ENCODE measurements around the gene MICALL1.
"Not testable (repeated sequence)": the region's sequence is repeated elsewhere in the genome, so short reads cannot be mapped to it uniquely, and the experiment has no call there.

The MICALL1 gene

DNA sequence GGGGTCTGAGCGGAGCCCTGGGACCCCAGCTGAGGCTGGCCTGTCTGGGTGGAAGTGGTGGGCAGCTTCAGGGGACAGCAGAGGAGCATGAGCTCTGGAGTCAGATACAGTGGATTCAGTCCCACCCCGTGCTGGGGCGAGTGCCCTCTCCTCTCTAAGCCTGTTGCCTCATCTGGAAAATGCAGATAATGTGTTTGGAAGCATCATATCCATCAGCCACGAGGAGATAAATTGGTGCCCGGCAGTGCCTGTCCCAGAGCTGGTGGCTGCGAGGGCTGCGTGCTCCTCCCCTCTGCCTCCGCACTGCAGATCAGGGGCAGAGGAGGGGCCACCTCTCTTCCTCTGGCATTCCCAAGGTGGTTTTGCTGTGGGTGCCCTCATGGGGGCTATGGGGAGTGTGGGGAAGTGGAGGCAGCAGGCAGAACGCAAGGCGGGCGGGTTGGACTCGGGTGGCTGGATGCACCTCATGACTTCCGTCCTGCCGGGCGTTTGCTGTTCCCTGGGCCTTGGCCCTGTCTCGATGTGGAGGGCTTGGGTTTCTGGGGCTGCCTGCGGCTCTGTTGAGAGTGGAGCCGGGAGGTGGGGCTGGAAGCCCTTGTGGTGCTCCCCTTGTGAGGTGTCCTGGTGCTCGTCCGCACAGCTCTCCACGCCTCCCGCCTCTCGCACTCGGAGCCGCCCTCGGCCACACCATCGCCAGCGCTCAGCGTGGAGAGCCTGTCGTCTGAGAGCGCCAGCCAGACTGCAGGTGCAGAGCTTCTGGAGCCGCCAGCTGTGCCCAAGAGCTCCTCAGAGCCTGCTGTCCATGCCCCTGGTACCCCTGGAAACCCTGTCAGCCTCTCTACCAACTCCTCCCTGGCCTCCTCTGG is 20.9 kb downstream of the MICALL1 start:
- DNase-seq (ENCODE audit: low read depth in 3 of 3, low spot score in 1 of 3): no peak

DNA sequence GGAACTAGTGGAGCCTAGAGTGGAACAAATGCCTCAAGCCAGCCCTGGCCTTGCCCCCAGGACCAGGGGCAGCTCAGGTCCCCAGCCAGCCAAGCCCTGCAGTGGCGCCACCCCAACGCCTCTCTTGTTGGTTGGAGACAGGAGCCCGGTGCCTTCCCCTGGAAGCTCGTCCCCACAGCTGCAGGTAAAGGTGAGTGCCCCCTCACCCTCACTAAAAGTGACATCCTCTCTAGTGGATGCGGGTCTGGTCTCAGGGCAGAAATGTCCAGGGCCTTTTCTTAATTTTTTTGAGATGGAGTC is 21.5 kb downstream of the MICALL1 start:
- DNase-seq (ENCODE audit: low read depth in 3 of 3, low spot score in 1 of 3): no peak

DNA sequence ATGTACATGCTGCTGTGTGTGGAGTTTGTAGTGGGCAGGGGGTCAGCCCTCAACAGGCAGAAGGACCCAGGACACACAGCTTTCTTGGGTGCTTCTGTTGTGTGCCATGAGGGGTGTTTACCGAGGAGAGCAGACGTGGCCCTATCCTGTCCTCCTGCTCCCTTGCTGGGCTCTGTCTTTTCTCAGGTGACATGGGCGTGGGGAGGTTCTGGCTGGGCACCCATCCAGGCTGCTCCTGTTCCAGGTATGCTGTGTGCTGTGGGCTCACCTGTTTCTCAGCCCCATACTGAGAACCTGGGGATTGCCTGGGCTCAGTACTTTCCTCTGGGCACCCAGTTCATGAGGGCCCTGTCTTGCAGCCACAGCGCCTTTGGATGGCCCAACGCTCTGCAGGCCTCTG is 23.3 kb downstream of the MICALL1 start:
- DNase-seq (ENCODE audit: low read depth in 3 of 3, low spot score in 1 of 3): no peak

DNA sequence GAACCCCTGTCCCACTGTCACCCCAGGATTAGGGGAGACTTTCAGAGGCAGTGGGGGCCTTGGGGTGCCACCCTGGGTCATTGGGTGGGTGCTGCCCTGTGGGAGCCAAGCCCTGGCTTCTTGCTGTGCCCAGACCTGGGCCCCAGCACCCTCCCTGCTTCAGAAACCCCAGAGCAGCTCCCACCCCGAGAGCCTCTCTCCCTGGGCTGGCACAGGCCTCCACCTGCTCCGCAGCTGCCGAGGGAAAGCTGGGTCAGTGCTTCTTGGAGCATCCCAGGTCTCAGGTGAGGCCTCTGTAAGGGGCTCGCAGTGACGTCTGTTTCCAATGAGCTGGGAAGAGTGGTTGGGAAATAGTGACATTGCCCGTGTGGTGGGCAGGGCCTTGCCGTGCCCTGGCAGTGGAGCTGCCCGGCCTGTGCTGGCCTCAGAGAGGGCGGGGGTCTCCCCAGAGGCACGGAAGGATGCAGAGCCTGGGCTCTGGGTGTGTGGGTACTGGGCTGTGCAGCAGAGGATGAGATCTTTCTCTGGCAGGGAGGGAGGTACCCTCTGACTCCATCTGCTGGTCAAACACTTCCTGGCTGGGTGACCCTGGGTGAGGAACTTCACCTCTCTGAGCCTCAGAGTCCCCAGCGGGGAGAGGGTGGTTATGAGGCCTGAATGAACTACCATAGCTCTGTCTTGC is 24.3 kb downstream of the MICALL1 start:
- DNase-seq (ENCODE audit: low read depth in 3 of 3, low spot score in 1 of 3): no peak

DNA sequence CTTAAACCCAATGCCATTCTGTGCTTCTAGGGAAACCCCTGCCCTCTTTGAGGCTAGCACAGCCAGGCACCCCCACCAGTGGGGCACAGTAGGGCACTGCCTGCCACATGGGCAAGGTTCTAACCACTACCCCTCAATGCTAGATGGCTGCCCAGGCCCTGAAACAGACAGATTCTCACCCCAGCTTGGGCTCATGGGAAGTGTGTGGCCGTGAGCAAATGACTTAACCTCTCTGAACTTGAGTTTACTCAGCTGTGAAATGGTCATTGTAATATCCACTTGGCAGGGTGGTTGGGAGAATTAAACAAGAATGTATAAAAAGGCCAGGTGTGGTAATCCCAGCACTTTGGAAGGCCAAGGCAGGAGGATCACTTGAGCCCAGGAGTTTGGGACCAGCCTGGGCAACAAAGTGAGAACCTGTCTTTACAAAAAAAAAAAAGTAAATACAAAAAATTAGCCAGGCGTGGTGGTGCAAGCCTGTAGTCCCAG is 24.9 kb downstream of the MICALL1 start:
- DNase-seq (ENCODE audit: low read depth in 3 of 3, low spot score in 1 of 3): no peak

DNA sequence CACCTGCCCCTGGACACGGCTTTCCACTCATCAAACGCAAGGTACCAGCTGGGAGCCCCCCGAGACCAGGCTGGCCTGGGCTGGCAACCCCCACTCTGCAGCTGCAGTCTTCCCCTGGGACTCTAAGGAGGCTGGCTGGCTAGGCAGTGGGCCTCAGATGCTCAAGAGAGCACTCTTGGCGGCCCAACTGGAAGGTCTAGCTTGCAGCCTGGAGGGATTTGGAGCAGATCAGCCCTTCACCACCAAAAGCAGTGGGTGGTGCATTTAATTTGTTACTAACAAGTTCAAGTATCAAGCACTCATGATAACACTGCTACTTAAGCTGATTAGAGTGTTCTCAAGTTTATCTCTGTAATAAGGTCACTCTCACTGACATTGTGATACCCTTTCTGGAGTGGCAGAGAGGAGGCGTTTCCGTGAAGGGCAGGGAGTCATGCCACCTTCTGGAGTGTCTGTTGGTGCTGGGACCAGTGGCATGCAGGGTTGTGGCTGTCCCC is 25.8 kb downstream of the MICALL1 start:
- no peak for DNase-seq (ENCODE audit: low read depth in 3 of 3, low spot score in 1 of 3)

DNA sequence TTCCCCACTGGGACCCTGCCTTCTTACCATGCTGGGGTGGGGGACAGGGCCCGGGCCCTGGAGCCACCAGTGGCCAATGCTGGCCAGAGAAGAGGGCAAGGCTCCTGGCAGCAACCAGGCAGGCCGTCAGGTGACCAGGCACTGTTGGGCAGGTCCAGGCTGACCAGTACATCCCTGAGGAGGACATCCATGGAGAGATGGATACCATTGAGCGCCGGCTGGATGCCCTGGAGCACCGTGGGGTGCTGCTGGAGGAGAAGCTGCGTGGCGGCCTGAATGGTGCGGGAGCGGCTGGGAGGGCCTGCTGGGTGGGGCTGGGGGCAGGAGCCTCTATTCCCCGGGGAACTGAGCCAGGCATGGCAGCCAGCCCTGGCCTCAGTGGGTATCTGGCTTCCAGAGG is 26.3 kb downstream of the MICALL1 start:
- no peak for DNase-seq (ENCODE audit: low read depth in 3 of 3, low spot score in 1 of 3)

DNA sequence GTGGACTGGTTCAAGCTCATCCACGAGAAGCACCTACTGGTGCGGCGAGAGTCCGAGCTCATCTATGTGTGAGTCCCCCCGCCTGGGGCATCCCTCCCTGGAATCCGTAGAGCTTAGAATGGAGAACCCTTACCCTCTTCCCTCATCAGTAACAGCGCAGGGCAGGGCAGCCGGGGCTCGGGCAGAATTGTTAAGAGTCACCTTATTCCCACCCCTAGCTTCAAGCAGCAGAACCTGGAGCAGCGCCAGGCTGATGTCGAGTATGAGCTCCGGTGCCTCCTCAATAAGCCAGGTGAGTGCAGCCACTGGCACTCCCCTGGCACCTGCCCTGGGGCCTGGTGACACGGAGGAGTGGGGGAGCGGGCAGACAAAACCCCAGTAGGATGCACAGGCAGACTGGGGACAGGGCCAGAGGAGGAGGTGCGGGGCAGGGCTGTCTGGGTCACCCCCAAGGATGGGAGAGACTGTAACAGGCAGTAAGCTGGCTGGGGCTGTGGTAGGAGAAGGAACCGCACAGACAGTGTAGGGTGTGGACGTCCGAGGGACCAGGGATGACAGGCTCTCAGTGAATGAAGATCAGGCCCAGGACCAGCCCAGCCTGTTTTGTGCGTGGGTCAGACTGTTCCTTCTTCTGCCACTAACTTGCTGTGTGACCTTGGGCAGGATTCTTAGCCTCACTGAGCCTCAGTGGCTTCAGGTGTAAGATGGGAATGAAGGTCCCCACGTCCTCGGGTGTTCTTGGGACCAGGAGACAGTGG is 26.9 kb downstream of the MICALL1 start:
- no peak for DNase-seq (ENCODE audit: low read depth in 3 of 3, low spot score in 1 of 3)

DNA sequence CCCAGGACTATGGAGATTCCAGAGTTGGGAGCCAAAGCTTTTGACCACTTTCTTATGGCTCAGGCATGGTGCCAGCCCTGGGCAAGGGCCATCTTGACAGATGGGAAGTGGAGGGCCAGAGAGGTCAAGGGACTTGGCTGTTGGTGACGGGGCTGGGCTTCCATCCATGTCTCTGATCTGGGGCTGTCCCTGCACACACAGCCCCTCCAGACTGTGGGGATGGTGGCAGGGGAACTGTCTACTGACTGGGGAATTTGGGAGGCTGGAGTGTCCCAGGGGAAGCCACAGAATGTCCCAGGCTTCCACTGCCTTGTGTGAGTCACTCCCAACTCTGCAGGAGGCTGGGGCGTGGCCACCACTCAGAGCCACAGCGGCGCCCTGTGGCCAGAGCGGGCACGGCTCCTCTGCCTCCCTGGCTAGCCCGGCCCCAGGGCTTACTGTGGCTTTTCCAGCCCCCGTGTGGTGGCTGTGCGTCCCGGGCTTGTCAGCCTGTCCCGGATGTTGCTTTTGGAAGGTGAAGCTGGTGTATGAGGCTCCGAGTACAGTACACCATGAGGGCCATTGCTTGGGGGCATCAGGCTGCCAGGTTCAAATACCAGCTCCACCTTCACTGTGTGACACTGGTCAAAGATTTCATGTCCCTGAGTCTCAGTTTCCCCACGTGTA is 27.7 kb downstream of the MICALL1 start:
- peak; percentile 55 to 72 (median 58) for DNase-seq (ENCODE audit: low read depth in 3 of 3, low spot score in 1 of 3)

DNA sequence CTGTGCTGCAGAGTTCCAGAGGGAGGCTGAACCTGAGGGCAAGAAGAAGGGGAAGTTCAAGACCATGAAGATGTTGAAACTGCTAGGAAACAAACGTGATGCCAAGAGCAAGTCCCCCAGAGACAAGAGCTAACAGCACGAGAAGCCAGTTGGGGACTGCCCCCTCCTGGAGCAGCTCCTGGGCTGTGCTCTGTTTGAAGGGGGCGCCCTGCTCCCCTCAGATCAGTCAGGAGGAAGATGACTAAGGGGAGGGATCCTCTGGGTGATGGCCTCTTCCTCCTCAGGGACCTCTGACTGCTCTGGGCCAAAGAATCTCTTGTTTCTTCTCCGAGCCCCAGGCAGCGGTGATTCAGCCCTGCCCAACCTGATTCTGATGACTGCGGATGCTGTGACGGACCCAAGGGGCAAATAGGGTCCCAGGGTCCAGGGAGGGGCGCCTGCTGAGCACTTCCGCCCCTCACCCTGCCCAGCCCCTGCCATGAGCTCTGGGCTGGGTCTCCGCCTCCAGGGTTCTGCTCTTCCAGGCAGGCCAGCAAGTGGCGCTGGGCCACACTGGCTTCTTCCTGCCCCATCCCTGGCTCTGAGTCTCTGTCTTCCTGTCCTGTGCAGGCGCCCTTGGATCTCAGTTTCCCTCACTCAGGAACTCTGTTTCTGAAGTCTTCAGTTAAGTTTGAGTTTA is 34.7 kb downstream of the MICALL1 start:
- DNase-seq (ENCODE audit: low read depth in 3 of 3, low spot score in 1 of 3): no peak

DNA sequence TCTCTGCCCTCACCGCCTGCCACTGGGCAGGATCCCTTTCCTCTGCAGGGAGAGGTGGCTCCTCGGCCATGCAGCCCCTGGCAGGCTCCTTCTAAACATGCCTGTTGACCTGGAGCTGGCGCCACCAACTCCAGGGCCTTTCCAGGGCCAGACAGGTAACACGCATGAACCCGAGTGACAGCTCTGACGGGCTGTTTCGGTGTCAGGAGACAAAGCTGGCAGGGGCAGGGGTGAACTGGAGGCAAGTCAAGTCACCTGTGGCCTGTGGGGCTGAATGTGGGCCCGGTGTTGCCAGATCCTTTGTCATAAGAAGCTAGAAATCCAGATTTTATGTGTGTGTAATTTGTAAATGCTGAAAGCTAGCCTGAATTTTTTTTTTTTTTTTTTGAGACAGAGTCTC is 36.0 kb downstream of the MICALL1 start:
- DNase-seq (ENCODE audit: low read depth in 3 of 3, low spot score in 1 of 3): no peak

DNA sequence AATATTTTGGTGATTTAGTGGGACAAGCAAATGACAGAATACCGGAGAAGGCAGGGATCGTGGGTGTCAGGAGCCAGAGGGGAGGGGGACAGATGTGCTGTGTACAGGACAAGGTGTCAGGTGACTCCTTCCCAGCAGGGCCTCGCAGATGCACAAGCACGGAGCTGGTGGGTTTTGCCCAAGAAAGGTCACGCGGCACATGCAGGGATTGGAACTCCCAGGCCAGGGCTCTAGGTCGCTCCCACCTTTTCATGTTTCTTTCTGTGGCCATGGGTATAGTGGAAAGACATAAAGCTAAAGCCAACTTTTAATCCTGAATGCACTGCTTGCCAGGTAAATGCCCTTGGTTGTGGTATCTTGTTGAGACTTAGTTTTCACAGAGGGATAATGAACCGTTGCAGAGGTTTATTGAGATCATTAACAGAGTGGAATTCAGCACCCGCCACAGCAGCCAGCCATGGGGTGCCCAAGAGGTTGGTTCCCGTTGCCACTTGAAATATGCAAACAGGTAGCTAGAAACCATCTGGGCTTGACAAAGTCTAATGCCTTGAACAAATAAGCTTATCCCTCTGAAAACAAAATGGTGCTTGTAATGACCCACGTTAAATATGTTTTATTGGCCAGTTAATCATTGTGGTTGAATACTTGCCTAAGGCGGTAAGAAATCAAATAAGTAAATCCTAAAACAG is 37.2 kb downstream of the MICALL1 start:
- DNase-seq (ENCODE audit: low read depth in 3 of 3, low spot score in 1 of 3): no peak

DNA sequence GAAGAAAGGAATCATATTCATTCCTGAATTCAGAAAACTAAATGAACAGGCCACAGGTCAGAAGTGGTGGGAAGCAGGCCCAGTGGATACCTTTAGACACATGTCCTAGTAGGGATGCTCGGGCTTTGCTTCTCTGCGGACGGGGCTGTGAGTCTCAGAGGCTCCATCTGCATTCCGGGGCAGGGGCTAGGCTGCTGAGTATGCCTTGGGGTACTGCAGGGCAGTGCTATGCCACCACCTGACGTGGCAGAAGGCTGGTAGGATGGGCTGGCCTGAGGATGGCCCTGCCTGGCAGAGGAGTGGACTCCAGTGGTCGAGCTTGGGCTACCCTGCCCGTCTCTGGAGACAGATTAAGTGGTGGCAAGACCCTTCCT is 37.7 kb downstream of the MICALL1 start:
- no peak for DNase-seq (ENCODE audit: low read depth in 3 of 3, low spot score in 1 of 3)

DNA sequence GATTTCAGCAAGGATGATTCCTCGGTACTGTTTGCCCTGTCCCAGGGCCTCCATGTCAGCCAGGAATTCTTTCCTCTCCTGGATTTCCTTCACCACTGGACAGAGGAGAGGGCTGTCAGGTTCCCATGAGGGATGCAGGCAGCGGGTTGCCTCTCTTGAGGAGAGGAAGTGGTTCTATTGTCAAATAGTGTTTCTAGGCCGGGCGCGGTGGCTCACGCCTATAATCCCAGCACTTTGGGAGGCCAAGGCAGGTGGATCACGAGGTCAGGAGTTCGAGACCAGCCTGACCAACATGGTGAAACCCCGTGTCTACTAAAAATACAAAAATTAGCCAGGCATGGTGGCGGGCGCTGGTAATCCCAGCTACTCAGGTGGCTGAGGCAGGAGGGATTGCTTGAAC is 38.3 kb downstream of the MICALL1 start:
- DNase-seq (ENCODE audit: low read depth in 3 of 3, low spot score in 1 of 3): not testable (repeated sequence)

DNA sequence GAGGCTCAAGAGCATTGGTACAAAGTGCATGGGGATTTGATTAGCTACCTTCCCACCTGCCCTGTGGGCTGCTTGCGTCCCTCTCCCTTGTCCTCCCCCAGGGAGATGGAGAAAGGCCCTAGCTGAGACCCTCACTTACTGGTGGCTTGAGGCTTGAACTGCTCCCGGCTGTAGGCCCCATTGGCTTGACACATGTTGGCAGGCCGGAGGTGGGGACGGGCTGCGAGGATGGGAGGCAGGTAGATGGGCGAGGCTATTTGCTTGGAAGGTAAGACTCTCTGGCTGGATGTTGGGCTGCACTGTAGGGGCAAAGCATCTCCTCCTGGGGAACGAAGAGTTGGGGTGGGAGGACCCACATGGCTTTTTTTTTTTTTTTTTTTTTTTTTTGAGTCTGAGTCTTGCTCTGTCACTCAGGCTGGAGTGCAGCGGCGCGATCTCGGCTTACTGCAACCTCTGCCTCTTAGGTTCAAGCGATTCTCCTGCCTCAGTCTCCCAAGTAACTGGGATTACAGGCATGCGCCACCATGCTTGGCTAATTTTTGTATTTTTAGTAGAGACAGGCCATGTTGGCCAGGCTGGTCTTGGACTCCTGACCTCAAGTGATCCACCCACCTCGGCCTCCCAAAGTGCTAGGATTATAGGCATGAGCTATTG is 41.2 kb downstream of the MICALL1 start:
- not testable (repeated sequence) for DNase-seq (ENCODE audit: low read depth in 3 of 3, low spot score in 1 of 3)

DNA sequence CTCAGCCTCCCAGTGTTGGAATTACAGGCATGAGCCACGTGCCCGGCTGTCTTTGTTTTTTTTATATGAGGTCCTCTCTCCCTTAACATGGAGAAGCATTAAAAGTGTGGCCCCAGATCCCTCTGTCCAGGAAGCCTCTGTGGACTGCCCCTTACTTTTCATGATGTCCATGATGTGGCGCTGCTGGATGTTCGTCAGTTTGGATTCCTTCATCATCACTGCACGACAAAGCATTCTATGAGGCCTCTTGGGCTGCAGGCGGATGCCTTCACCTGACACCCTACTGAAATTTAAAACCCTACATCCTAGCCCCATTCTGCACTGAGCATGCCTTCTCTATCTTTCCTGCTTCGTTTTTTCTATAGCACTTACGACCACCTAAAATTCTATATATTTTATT is 45.2 kb downstream of the MICALL1 start:
- no peak for DNase-seq (ENCODE audit: low read depth in 3 of 3, low spot score in 1 of 3)

DNA sequence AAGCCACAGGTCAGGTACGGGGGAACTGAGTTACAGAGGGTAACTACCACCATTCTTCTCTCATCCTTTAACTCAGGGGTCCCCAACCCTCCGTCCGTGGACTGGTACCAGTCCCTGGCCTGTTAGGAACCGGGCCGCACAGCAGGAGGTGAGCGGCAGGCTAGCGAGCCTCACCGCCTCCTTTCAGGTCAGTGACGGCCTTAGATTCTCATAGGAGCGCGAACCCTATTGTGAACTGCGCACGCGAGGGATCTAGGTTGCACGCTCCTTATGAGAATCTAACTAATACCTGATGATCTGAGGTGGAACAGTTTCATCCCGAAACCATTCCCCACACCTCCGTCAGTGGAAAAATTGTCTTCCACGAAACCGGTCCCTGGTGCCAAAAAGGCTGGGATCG is 46.5 kb downstream of the MICALL1 start:
- DNase-seq (ENCODE audit: low read depth in 3 of 3, low spot score in 1 of 3): not testable (repeated sequence)

DNA sequence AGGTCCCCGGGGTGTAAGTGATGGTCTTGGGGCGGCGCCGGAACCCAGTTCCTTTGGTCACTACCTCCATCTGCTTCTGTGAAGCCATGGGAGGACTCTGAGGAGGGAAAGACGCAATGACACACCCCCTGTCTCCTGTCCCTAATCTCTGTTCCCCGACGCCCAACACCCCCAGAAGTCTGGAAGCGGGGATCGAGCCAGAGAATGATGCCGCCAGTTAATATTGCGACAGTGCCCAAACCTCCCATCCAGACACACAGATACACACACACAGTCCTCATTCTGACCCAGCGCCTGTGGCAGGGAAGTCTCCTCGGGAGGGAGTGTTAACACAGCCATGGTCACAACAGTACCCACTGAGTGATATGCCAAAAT is 47.0 kb downstream of the MICALL1 start:
- no peak for DNase-seq (ENCODE audit: low read depth in 3 of 3, low spot score in 1 of 3)

DNA sequence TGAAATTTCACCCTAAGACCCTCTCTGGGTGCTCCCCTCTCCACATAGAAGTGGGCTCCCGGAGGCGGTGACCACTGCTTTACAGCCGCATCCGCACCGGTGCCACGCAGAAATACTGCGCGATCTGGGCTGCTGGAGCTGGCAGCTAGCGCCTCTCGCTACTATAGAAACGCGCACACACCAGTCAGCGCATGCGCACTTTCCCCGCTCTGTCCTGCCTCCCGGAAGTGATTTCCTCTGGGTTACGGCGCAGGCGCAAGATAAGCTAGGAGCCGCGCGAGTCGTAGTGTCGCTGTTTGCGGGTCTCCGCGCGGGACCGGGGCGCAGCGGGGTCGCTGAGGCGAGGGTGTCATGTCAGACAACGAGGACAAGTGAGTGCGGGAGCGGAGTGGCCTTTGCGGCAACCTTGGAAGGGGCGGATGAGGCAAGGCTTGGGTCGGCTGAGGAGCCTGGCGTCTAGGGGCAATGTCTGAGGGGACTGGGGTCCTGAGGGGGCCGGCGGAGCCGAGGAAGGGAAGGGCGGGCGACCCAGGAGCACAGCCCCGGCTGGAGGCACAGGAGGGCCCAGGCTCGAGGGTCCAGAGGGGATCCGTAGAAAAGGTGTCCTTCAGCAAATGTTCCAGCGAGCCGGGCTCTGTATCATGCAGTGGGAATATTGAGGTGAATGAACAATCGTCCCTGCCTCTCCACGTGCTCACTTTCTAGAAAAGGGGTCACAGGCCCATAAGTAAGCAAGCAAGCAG is 47.5 kb downstream of the MICALL1 start, which contains the start of the genes C22orf23 and POLR2F:
Gene C22orf23 (minus strand): TSS at position 165 of the 743 bp plus-strand sequence. CDS start 452 bp downstream, outside the sequence.
Gene POLR2F (plus strand): TSS at position 263 of the 743 bp plus-strand sequence. CDS start 89 bp downstream, at position 352.
- DNase-seq (ENCODE audit: low read depth in 3 of 3, low spot score in 1 of 3): peak; percentile 92 to 96 (median 93)
